ENCODE measurements around the gene MROH9.

Gene MROH9

GRCh38 chr1:170987424-170987823, 52.1 kb downstream of the MROH9 start:
- no peak for DNase-seq (ENCODE audit: low read depth)
- TF ChIP-seq, protein P1, sequence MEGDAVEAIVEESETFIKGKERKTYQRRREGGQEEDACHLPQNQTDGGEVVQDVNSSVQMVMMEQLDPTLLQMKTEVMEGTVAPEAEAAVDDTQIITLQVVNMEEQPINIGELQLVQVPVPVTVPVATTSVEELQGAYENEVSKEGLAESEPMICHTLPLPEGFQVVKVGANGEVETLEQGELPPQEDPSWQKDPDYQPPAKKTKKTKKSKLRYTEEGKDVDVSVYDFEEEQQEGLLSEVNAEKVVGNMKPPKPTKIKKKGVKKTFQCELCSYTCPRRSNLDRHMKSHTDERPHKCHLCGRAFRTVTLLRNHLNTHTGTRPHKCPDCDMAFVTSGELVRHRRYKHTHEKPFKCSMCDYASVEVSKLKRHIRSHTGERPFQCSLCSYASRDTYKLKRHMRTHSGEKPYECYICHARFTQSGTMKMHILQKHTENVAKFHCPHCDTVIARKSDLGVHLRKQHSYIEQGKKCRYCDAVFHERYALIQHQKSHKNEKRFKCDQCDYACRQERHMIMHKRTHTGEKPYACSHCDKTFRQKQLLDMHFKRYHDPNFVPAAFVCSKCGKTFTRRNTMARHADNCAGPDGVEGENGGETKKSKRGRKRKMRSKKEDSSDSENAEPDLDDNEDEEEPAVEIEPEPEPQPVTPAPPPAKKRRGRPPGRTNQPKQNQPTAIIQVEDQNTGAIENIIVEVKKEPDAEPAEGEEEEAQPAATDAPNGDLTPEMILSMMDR (IDR thresholded peaks at IDR 0.05; ENCODE audit: control insufficient read depth, insufficient read depth, low read depth, low read length, missing control alignments), result no peak
- H3K4me3 ChIP-seq (ENCODE audit: control insufficient read depth, low read depth, low read length), result no peak overlapping the region

DNA sequence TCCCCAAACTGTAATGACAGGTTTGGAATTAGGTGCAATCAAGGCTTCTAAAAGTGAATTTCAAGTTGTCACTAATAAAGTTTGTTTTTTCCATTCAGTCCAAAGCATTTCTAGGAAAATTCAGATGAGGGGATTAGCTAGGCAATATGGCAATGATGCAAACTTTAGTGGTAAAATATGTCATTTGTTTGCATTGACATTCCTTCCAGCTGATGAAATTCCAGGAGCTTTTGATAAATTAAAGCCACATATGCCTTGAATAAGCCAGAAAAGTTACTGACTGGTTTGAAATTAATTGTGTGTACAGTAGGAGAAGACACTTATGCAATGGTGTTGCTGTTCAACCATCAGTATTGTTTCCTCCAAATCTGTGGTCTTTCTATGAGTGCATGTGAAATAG, 57.8 kb downstream of the MROH9 start:
- H3K4me3 ChIP-seq (ENCODE audit: control insufficient read depth, low read depth, low read length), result no peak overlapping the region
- TF ChIP-seq, protein P1 (IDR thresholded peaks at IDR 0.05; ENCODE audit: control insufficient read depth, insufficient read depth, low read depth, low read length, missing control alignments), result no peak

DNA sequence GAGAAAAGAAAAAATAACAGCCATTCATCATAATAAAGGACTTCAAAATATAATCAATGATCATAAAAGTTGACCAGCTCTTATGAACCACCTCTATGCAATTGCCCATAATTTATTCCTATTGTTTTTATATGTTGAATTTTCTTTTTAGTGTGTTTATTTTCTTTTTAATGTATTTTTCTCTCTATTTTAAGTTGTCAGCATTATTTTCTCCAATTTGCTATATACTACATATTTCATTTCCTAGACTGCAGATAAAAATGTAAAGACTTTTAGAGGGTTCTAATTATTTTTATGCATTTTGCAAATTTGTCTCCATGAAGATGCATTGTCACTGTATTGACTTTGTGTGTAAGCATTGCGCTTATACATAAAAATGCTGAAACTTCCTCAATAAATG, 58.4 kb downstream of the MROH9 start:
- no peak overlapping the region for H3K4me3 ChIP-seq (ENCODE audit: control insufficient read depth, low read depth, low read length)
- TF ChIP-seq, protein P1 (IDR thresholded peaks at IDR 0.05; ENCODE audit: control insufficient read depth, insufficient read depth, low read depth, low read length, missing control alignments), result no peak
- no peak for DNase-seq (ENCODE audit: low read depth)

More for the DNA sequence above, 57.8 kb downstream of the MROH9 start:
- no peak for DNase-seq (ENCODE audit: low read depth)

GRCh38 chr1:171014880-171015279, 79.5 kb downstream of the MROH9 start:
- no peak for DNase-seq (ENCODE audit: low read depth)
- H3K4me3 ChIP-seq (ENCODE audit: control insufficient read depth, low read depth, low read length), result no peak overlapping the region
- TF ChIP-seq, protein P1 (IDR thresholded peaks at IDR 0.05; ENCODE audit: control insufficient read depth, insufficient read depth, low read depth, low read length, missing control alignments), result no peak

DNA sequence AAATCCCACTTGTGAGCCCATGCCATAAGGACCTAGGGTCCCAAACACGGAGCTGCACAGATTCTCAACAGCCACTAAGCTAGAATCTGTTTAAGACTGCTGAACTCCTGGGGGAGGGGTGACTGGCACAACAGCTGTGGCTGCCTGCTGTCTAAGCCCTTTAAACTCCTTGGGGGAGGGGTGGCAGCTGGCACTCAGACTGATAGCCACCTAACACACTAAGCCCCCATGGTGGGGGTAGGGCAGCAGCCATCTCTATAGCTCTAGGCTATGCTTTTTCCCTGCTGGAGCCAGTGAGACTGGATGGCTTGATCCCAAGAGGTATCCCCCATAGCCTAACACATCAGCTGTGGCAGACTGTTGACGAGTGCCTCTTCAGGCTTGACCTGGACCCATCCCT, 82.1 kb downstream of the MROH9 start:
- TF ChIP-seq, protein P1 (IDR thresholded peaks at IDR 0.05; ENCODE audit: control insufficient read depth, insufficient read depth, low read depth, low read length, missing control alignments), result no peak
- DNase-seq (ENCODE audit: low read depth), result no peak
- H3K4me3 ChIP-seq (ENCODE audit: control insufficient read depth, low read depth, low read length), result no peak overlapping the region

DNA sequence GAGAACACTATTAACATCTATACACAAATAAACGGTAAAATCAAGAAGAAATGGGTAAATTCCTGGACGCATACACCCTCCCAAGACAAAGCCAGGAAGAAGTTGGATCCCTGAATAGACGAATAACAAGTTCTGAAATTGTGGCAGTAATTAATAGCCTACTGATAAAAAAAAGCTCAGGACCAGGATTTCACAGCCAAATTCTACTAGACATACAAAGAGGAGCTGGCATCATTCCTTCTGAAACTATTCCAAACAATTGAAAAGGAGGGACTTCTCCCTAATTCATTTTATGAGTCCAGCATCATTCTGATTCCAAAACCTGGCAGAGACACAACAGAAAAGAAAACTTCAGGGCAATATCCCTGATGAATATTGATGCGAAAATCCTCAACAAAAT, 84.6 kb downstream of the MROH9 start:
- H3K4me3 ChIP-seq (ENCODE audit: control insufficient read depth, low read depth, low read length), result no peak overlapping the region
- DNase-seq (ENCODE audit: low read depth), result no peak
- TF ChIP-seq, protein P1 (IDR thresholded peaks at IDR 0.05; ENCODE audit: control insufficient read depth, insufficient read depth, low read depth, low read length, missing control alignments), result no peak
